Neural progenitor cell (in vitro differentiated cells): ENCODE measurements around the gene CACNA1D. TPM values are rescaled to one million over a fixed set of nuclear protein-coding genes. Genes with fewer than 3 reads are reported as not detected.

Experiments used
- DNase-seq: peaks from one replicate; pipeline ENCODE4 v3.0.0-alpha.2; 2016; ENCODE audit warnings: low spot score
- H2AFZ ChIP-seq: fragments of 200-600 bp; sonication (generic); replicated peaks from 2 replicates; pipeline ENCODE4 v1.6.1; 2016; ENCODE audit warnings: antibody characterized with exemption
- H3F3A ChIP-seq: fragments of 200-600 bp; sonication (generic); 2 replicates; pipeline ENCODE4 v1.6.1; 2016; ENCODE audit warnings: antibody characterized with exemption, low read depth
- H3K27ac ChIP-seq: fragments of 200-600 bp; sonication (generic); 2 replicates; pipeline ENCODE4 v1.5.1; 2016; ENCODE audit warnings: mild to moderate bottlenecking
- H3K27me3 ChIP-seq: fragments of 200-600 bp; sonication (generic); 2 replicates; pipeline ENCODE4 v1.6.1; 2016; ENCODE audit warnings: mild to moderate bottlenecking, moderate library complexity
- H3K36me3 ChIP-seq: fragments of 200-600 bp; sonication (generic); 2 replicates; pipeline ENCODE4 v1.5.1; 2016
- H3K4me1 ChIP-seq: fragments of 200-600 bp; sonication (generic); 2 replicates; pipeline ENCODE4 v1.6.1; 2016; ENCODE audit warnings: mixed run types
- H3K4me2 ChIP-seq: fragments of 200-600 bp; sonication (generic); 2 replicates; pipeline ENCODE4 v1.6.1; 2016
- H3K4me3 ChIP-seq: fragments of 200-600 bp; sonication (generic); 2 replicates; pipeline ENCODE4 v1.5.1; 2016
- H3K79me2 ChIP-seq: fragments of 200-600 bp; sonication (generic); 2 replicates; pipeline ENCODE4 v1.6.1; 2016; ENCODE audit warnings: low read depth
- H3K9ac ChIP-seq: fragments of 200-600 bp; sonication (generic); 2 replicates; pipeline ENCODE4 v1.6.1; 2016
- H3K9me3 ChIP-seq: fragments of 200-600 bp; sonication (generic); 2 replicates; pipeline ENCODE4 v1.5.1; 2016; ENCODE audit warnings: low read depth
- H4K20me1 ChIP-seq: fragments of 200-600 bp; sonication (generic); 2 replicates; pipeline ENCODE4 v1.6.1; 2016; ENCODE audit warnings: low read depth
- H3K27ac Mint-ChIP-seq: 3 replicates; pipeline ENCODE4 v1.8.0; 2021; ENCODE audit warnings: mixed read lengths
- H3K27me3 Mint-ChIP-seq: 2 replicates; pipeline ENCODE4 v1.8.0; 2022; ENCODE audit warnings: low read depth, mild to moderate bottlenecking, inconsistent platforms, moderate library complexity, mixed read lengths; ENCODE audit not compliant: insufficient read depth
- H3K36me3 Mint-ChIP-seq: 3 replicates; pipeline ENCODE4 v1.8.0; 2021; ENCODE audit warnings: mixed read lengths
- H3K4me1 Mint-ChIP-seq: 3 replicates; pipeline ENCODE4 v1.8.0; 2021; ENCODE audit warnings: mixed read lengths
- H3K4me3 Mint-ChIP-seq: 3 replicates; pipeline ENCODE4 v1.8.0; 2021; ENCODE audit warnings: mild to moderate bottlenecking, moderate library complexity, mixed read lengths
- H3K9me3 Mint-ChIP-seq: 3 replicates; pipeline ENCODE4 v1.8.0; 2020; ENCODE audit warnings: mixed read lengths
- EZH2 ChIP-seq: fragments of 200-600 bp; sonication (generic); IDR thresholded peaks from 2 replicates; pipeline ENCODE4 v1.6.1; 2017; ENCODE audit warnings: antibody characterized with exemption, mild to moderate bottlenecking, moderate library complexity
- EZH2phosphoT487 ChIP-seq: fragments of 200-600 bp; sonication (generic); IDR thresholded peaks from 2 replicates; pipeline ENCODE4 v1.6.1; 2017; ENCODE audit warnings: antibody characterized with exemption
- total RNA-seq: library from RNA; depleted of rRNA; stranded (reverse); fragments of >200 nt; gene quantifications from 2 replicates; pipeline ENCODE4 v1.2.3, GENCODE V29; 2015; ENCODE audit warnings: low replicate concordance
- TF ChIP-seq, protein P1 (sequence below): fragments of 200-600 bp; sonication (generic); IDR thresholded peaks from 2 replicates; pipeline ENCODE4 v1.5.1; 2017; ENCODE audit warnings: antibody characterized with exemption, mild to moderate bottlenecking

The CACNA1D gene
- total RNA-seq, 1 donor from 2014 or later, result 4.7 TPM

DNA sequence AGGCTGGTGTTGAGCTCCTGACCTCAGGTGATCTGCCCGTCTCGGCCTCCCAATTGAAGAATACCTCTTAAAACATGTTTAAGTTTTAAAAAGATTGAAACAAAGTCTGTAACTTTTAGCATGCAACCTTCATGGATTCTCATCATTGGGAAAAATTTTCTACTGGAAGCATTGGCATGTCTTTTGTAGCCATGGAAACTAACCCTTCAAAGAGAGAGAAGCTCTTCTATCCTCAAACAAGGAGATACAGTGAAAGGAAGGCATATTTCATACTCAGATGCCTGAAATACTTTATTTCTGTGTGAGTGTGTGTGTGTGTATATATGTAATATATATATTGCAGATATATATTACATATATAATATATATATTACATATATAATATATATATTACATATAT lies 196.9 kb downstream of the CACNA1D start:
- Mint-ChIP-seq H3K4me3 (no peak overlapping the region), H3K9me3 (no peaks in the 10 kb centered on the region), H3K4me1 (peaks cover 5% of the 10 kb centered on the region), H3K27ac (no peak overlapping the region), H3K27me3 (peaks cover 3% of the 10 kb centered on the region), H3K36me3 (no peaks in the 10 kb centered on the region)
- Histone ChIP-seq H3K27ac (no peak overlapping the region), H4K20me1 (no peaks in the 10 kb centered on the region), H2AFZ (no peak overlapping the region), H3K36me3 (no peaks in the 10 kb centered on the region), H3K4me2 (no peak overlapping the region), H3F3A (peaks cover 6% of the 10 kb centered on the region), H3K9me3 (no peaks in the 10 kb centered on the region), H3K9ac (no peak overlapping the region), H3K27me3 (no peaks in the 10 kb centered on the region), H3K4me1 (peaks cover 7% of the 10 kb centered on the region), H3K4me3 (no peak overlapping the region), H3K79me2 (no peaks in the 10 kb centered on the region)
- TF ChIP-seq EZH2phosphoT487, result no peak
- TF ChIP-seq, protein P1, sequence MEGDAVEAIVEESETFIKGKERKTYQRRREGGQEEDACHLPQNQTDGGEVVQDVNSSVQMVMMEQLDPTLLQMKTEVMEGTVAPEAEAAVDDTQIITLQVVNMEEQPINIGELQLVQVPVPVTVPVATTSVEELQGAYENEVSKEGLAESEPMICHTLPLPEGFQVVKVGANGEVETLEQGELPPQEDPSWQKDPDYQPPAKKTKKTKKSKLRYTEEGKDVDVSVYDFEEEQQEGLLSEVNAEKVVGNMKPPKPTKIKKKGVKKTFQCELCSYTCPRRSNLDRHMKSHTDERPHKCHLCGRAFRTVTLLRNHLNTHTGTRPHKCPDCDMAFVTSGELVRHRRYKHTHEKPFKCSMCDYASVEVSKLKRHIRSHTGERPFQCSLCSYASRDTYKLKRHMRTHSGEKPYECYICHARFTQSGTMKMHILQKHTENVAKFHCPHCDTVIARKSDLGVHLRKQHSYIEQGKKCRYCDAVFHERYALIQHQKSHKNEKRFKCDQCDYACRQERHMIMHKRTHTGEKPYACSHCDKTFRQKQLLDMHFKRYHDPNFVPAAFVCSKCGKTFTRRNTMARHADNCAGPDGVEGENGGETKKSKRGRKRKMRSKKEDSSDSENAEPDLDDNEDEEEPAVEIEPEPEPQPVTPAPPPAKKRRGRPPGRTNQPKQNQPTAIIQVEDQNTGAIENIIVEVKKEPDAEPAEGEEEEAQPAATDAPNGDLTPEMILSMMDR, result no peak
- no peak for TF ChIP-seq EZH2
- no peak for DNase-seq

DNA sequence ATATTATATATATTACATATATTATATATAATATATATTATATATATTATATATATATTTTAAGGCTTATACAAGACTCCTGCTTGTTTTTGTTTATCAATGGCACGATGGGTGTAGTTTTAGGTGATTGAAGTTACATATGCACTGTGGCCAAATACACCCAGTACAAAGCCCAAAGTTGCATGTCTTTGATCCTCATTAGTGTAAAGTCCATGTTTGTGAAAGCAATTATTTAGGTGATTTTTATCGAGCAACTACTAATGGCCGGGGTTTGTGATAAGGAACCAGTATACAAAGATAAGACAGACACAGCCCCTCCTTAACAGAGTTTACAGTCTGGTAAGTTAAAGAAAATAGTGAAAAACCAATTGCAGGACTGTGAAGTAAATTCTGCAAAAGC lies 197.5 kb downstream of the CACNA1D start:
- no peak overlapping the region for H3K9ac ChIP-seq
- H3K4me3 Mint-ChIP-seq, result no peak overlapping the region
- H3K27ac Mint-ChIP-seq, result no peak overlapping the region
- no peak overlapping the region for H3K27ac ChIP-seq
- no peak overlapping the region for H3K4me2 ChIP-seq
- no peaks in the 10 kb centered on the region for H4K20me1 ChIP-seq
- no peaks in the 10 kb centered on the region for H3K9me3 Mint-ChIP-seq
- H3K79me2 ChIP-seq, result no peaks in the 10 kb centered on the region
- H3F3A ChIP-seq, result peaks cover 6% of the 10 kb centered on the region
- TF ChIP-seq EZH2 (no peak), EZH2phosphoT487 (no peak)
- TF ChIP-seq, protein P1, result no peak
- H3K4me1 ChIP-seq, result peaks cover 7% of the 10 kb centered on the region
- H3K36me3 Mint-ChIP-seq, result no peaks in the 10 kb centered on the region
- H3K4me3 ChIP-seq, result no peak overlapping the region
- no peak for DNase-seq
- H3K27me3 ChIP-seq, result no peaks in the 10 kb centered on the region
- H3K27me3 Mint-ChIP-seq, result peaks cover 3% of the 10 kb centered on the region
- H3K36me3 ChIP-seq, result no peaks in the 10 kb centered on the region
- peaks cover 5% of the 10 kb centered on the region for H3K4me1 Mint-ChIP-seq
- H3K9me3 ChIP-seq, result no peaks in the 10 kb centered on the region
- H2AFZ ChIP-seq, result no peak overlapping the region

DNA sequence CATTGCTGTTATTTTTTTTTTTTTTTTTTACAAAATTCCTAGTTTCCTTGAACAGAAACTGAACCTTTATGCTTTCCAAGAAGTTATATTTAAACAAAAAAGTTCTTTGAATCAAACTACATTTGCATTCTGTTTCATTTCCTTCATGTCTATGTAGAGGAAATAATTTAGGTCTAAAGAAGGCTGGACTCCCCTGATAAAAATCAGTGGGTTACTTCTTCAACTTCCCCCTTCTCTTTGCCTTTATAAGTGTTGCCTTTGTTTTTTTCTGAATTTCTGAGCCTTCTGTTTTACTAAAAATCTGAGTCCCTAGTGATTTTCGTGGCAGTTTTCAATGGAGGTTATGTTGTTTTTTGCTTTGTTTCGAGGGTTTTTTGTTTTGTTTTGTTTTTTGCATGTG lies 199.0 kb downstream of the CACNA1D start:
- no peaks in the 10 kb centered on the region for H3K9me3 Mint-ChIP-seq
- Histone ChIP-seq H3K4me2 (no peak overlapping the region), H3F3A (peaks cover 6% of the 10 kb centered on the region), H4K20me1 (no peaks in the 10 kb centered on the region), H3K36me3 (no peaks in the 10 kb centered on the region), H3K27ac (no peak overlapping the region), H3K4me1 (peaks cover 7% of the 10 kb centered on the region), H3K9me3 (no peaks in the 10 kb centered on the region), H3K79me2 (no peaks in the 10 kb centered on the region), H3K4me3 (no peak overlapping the region), H3K27me3 (no peaks in the 10 kb centered on the region), H3K9ac (no peak overlapping the region), H2AFZ (no peak overlapping the region)
- no peak for TF ChIP-seq EZH2phosphoT487
- no peak for TF ChIP-seq EZH2
- TF ChIP-seq, protein P1, result no peak
- H3K4me3 Mint-ChIP-seq, result no peak overlapping the region
- no peak for DNase-seq
- H3K27ac Mint-ChIP-seq, result peak overlapping the region; percentile 53
- no peaks in the 10 kb centered on the region for H3K36me3 Mint-ChIP-seq
- peaks cover 5% of the 10 kb centered on the region for H3K4me1 Mint-ChIP-seq
- H3K27me3 Mint-ChIP-seq, result peaks cover 3% of the 10 kb centered on the region
